HG02852 (cell line): ENCODE results near the gene HES1.
"Not testable (repeated sequence)": the region's sequence is repeated elsewhere in the genome, so short reads cannot be mapped to it uniquely, and the experiment has no call there.

Experiments
- ATAC-seq: cut with Tn5 transposase; IDR thresholded peaks from one replicate; pipeline ENCODE4 v1.9.1; 2021; ENCODE audit warnings: mild to moderate bottlenecking, moderate library complexity; ENCODE audit not compliant: unreplicated experiment

HES1 gene, protein sequence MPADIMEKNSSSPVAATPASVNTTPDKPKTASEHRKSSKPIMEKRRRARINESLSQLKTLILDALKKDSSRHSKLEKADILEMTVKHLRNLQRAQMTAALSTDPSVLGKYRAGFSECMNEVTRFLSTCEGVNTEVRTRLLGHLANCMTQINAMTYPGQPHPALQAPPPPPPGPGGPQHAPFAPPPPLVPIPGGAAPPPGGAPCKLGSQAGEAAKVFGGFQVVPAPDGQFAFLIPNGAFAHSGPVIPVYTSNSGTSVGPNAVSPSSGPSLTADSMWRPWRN

GRCh38 chr3:194135806-194136518, at the start of gene HES1:
HES1 (plus strand) TSS chr3:194136148; CDS start chr3:194136381, 233 bp downstream.
- ATAC-seq = peak; percentile 16

GRCh38 chr3:194086388-194087075, 49.4 kb upstream of the HES1 start:
- no peak for ATAC-seq

GRCh38 chr3:194087280-194087679, 48.7 kb upstream of the HES1 start:
- no peak for ATAC-seq

DNA sequence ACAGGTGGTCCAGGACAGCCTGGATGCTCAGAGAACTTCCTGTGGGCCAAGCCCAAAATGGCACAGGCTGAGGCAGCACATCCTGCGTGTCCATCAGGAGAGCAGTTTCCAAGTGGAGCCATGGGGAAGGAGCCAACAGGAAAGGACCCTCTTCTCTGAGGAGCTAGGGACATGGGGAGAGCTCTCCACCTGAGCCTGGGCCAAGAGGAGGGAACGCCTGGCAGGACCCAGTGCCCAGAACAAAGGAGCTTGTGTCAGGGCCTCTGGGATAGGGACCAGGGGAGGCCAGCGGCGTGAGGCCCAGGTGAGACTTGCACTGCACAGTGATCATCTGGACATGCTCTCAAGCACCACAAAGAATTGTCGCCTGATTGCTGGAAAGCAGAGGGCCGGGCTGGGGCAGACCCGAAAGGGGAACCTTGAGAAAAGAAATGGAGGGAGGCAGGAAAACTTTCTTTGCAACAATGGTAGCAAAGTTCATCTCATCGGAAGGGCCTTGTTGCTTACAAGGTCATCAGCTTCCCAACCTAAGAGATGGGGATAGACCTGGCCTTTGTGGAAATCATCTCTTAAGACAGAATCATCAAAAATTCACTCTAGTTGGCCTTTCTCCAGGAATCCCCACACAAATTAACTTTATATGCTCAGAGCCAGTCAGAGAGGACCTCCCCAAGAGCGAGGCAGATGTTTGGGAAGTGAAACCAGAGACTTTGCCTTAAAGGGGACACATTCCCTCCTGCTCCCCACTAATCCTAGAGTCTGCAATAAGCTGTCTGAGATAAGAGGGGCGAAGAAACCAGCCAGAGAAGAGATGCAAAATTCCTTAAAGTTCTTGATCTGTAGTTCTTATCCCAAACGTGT, 47.7 kb upstream of the HES1 start:
- ATAC-seq = no peak

- peak; percentile 50 for ATAC-seq
These were observed 46.4 kb upstream of the HES1 start for GRCh38 chr3:194089357-194090177.

GRCh38 chr3:194090178-194090555, 45.8 kb upstream of the HES1 start:
- ATAC-seq = not testable (repeated sequence)

DNA sequence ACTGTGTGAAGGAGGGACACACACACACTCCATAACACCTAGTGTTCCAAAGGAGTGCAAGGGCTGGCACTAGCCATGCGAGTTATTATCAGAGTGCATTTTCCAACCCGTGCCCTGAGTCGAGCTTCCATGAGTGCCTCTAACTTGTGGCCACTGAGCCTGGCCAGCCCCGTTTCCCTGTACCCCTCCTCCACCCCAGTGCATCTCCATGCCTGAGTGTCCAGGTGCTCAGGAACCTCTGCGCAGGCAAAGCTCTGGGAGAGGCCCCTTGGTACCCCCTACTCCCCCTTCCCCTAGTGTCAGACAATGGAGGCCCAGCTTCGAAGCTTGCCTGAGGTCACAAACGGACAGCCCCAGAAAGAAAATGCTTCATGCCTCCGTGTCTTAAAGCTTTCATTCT, 45.2 kb upstream of the HES1 start:
- ATAC-seq = no peak

- no peak for ATAC-seq
These were observed 44.8 kb upstream of the HES1 start for GRCh38 chr3:194091141-194091540.

GRCh38 chr3:194091897-194092296, 44.1 kb upstream of the HES1 start:
- not testable (repeated sequence) for ATAC-seq

- ATAC-seq = no peak
These were observed 43.1 kb upstream of the HES1 start for GRCh38 chr3:194092881-194093301.

GRCh38 chr3:194093842-194094241, 42.1 kb upstream of the HES1 start:
- ATAC-seq = no peak

GRCh38 chr3:194095464-194095863, 40.5 kb upstream of the HES1 start:
- no peak for ATAC-seq

DNA sequence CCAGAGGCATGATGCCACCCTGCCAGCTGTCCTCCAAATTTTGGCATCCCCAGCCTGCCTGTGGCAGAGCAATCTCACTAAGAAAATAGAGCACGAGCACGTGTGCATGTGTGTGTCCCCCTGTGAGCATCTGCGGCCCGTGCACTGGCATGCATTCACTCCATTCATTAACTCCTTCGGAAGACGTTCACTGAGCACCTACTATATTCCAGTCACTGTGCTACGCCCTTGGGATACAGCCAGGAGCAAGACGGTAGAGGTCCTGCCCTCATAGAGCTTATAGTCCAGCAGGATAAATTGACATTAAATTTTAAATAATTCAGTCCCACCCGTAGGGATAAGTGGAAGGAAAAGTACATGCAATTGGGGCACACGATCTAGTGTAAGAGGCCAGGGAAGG, 40.0 kb upstream of the HES1 start:
- no peak for ATAC-seq

GRCh38 chr3:194097141-194097882, 38.6 kb upstream of the HES1 start:
- ATAC-seq = no peak

GRCh38 chr3:194098081-194098842, 37.7 kb upstream of the HES1 start:
- ATAC-seq = no peak

- no peak for ATAC-seq
These were observed 37.1 kb upstream of the HES1 start for GRCh38 chr3:194098843-194099183.

DNA sequence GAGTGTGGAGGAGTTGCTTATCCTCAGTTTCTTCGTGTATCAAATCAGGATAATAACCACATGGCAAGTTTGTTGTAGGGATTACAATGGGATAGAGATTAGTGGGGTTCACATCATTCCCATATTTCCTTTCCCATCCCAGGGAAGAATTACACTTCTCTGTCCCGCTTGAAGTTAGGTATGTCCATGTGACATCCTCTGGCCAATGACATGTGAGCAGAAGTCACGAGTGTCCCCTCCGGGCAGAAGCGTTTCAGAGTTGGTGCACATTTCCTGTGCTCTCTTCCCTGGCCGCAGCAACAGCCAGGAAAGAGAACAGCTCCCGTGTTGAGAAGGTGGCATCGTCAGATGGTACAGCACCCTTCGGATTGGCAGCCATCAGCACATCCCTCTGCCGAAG, 36.7 kb upstream of the HES1 start:
- ATAC-seq = no peak

GRCh38 chr3:194100856-194101390, 35.0 kb upstream of the HES1 start:
- ATAC-seq = peak; percentile 76
